HG03378 (cell line): ENCODE measurements around the gene SOX11.
"Not testable (repeated sequence)": the region's sequence is repeated elsewhere in the genome, so short reads cannot be mapped to it uniquely, and the experiment has no call there.

Experiments used
- ATAC-seq: cut with Tn5 transposase; IDR thresholded peaks from one replicate; pipeline ENCODE4 v1.9.1; 2021; ENCODE audit warnings: mild to moderate bottlenecking, moderate library complexity; ENCODE audit not compliant: unreplicated experiment

SOX11 gene

GRCh38 chr2:5691985-5692529 lies at the start of gene SOX11:
Gene SOX11, plus strand, starts transcription at chr2:5692384. Its CDS starts 338 bp downstream, at chr2:5692722.
- no peak for ATAC-seq

GRCh38 chr2:5652734-5653133 lies 39.5 kb upstream of the SOX11 start:
- ATAC-seq: not testable (repeated sequence)

- not testable (repeated sequence) for ATAC-seq
Observed at GRCh38 chr2:5653756-5654155, 38.4 kb upstream of the SOX11 start.

- ATAC-seq: no peak
Observed at GRCh38 chr2:5657231-5657630, 35.0 kb upstream of the SOX11 start.

- ATAC-seq: no peak
Observed at GRCh38 chr2:5660591-5660990, 31.6 kb upstream of the SOX11 start.

GRCh38 chr2:5661362-5661761 lies 30.8 kb upstream of the SOX11 start:
- no peak for ATAC-seq

GRCh38 chr2:5664278-5664681 lies 27.9 kb upstream of the SOX11 start:
- no peak for ATAC-seq

- ATAC-seq: no peak
Observed at GRCh38 chr2:5665066-5665465, 27.1 kb upstream of the SOX11 start.

GRCh38 chr2:5666798-5667197 lies 25.4 kb upstream of the SOX11 start:
- ATAC-seq: no peak

- not testable (repeated sequence) for ATAC-seq
Observed at GRCh38 chr2:5667655-5668054, 24.5 kb upstream of the SOX11 start.

- ATAC-seq: no peak
Observed at GRCh38 chr2:5668682-5669250, 23.4 kb upstream of the SOX11 start.

- ATAC-seq: no peak
Observed at GRCh38 chr2:5672749-5673144, 19.4 kb upstream of the SOX11 start.

GRCh38 chr2:5673145-5674025 lies 18.8 kb upstream of the SOX11 start:
- no peak for ATAC-seq

- no peak for ATAC-seq
Observed at GRCh38 chr2:5674026-5674340, 18.2 kb upstream of the SOX11 start.

GRCh38 chr2:5677133-5677532 lies 15.1 kb upstream of the SOX11 start:
- ATAC-seq: no peak

GRCh38 chr2:5683471-5683870 lies 8.7 kb upstream of the SOX11 start:
- ATAC-seq: no peak

- ATAC-seq: no peak
Observed at GRCh38 chr2:5685225-5685624, 7.0 kb upstream of the SOX11 start.

- no peak for ATAC-seq
Observed at GRCh38 chr2:5686068-5686467, 6.1 kb upstream of the SOX11 start.

GRCh38 chr2:5686536-5686935 lies 5.6 kb upstream of the SOX11 start:
- ATAC-seq: no peak

- no peak for ATAC-seq
Observed at GRCh38 chr2:5689750-5690149, 2.4 kb upstream of the SOX11 start.

- ATAC-seq: no peak
Observed at GRCh38 chr2:5690286-5690685, 1.9 kb upstream of the SOX11 start.

- ATAC-seq: no peak
Observed at GRCh38 chr2:5690718-5691220, 1.4 kb upstream of the SOX11 start.
